CD4-positive, alpha-beta T cell treated with Interleukin-2 at 100 ng/mL for 4 hours (primary cell): ENCODE results near the gene BMPR1B.

Source experiments
- DNase-seq: peaks from one replicate; pipeline ENCODE4 v3.0.0-alpha.2; 2020; ENCODE audit warnings: low spot score

BMPR1B gene

DNA sequence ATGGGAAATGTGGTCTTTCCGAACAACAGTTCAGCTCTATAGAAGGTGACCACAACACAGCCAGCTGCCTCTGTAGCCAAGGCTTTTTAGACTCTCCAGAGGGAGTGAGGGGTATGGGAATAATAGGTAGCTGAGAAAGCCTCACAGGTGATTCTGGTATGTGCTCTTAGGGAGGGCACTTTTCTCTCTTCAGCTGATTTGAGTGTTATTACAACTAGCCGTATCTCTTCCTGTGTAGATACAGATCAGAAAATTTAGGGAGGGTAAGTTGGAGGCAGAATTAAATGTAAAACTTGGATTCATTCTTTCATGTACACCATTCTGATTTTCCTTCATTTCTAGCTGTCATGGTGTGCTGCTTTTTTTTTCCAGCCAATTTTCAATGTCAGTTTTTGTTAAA is 154.9 kb downstream of the BMPR1B start:
- no peak for DNase-seq

DNA sequence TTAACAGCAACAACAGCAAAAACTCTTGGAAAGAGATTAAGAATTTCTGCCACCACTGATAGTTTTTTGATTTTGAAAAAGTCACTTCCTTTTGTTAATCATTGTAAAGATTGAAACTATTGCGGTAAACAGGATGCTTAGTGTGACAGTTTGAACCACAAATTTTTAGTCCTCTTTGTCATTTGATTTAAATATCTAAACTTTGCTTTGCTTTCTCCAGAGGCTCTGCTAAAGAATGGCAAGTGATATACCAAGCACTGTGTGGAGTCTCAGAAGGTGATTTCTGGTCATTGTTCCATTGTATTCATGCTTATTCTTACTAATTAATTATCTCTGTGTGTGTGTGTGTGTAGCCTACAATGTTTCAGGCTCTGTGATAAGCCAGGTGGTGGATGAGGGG is 155.6 kb downstream of the BMPR1B start:
- DNase-seq, result no peak

DNA sequence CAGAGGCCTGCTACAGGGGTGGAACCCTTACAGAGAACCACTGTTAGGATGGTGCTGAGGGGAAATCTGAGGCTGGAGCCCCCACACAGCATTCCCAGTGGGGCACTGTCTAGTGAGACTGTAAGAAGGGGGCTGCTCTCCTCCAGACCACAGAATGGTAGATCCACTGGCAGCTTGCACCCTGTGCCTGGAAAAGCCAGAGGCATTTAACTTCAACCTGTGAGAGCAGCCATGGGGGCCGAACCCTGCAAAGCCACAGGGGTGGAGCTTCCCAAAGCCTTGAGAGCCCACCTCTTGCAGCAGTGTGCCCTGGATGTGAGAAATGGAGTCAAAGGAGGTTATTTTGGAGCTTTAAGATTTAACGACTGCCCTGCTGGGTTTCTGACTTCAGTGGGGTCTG is 159.4 kb downstream of the BMPR1B start:
- DNase-seq, result no peak

DNA sequence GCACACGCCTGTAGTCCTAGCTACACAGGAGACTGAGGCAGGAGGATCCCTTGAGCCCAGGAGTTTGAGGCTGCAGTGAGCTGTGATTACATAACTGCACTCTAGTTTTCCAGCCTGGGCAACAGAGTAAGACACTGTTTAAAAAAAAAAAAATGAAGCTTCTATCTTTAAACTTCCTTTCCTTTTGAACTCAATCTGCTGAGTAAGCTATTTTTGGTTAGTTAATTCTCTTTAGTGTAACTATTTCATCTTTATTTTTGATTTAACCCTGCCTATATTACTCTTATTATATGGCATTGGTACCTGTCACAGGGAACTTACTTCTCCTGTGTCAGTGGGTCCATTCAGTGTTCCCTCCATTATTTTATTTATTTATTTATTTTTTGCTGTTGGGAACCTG is 160.8 kb downstream of the BMPR1B start:
- DNase-seq, result no peak

DNA sequence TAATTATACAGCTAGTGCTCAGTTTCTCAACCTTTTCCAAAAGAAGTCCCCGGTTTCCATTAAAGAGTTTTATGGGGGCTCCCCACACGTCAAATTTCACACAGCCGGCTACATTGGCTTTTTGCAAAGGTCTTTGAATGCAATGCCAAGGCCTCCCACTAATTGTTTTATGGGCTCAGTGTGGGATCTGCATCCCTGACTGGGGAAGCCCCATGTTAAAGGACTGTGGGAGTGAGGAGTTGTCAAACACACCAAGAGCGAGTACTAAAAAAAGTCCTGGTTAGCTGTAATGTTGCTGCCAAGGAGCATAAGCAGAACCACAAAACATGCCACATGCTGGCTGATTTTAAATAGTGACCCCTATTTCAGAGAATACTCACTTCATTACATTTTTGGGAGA is 162.6 kb downstream of the BMPR1B start:
- no peak for DNase-seq

DNA sequence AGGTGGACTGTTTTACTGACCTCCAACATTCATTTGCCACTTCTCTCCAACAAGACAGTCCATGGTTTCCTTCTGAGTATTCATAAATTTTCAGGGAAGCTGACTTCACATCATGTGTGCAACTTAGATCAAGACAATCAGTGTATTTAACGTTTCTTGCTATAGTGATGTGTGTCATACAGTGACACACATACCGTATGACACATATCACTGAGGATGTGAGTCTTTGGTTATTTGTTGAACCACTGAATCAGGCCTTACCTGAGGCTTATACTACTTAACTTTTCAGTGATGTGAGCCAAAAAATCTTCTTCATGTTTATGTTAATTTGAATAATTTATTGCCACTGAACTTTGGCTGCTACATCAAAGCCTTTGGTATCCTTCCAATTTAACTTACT is 166.8 kb downstream of the BMPR1B start:
- DNase-seq, result no peak

DNA sequence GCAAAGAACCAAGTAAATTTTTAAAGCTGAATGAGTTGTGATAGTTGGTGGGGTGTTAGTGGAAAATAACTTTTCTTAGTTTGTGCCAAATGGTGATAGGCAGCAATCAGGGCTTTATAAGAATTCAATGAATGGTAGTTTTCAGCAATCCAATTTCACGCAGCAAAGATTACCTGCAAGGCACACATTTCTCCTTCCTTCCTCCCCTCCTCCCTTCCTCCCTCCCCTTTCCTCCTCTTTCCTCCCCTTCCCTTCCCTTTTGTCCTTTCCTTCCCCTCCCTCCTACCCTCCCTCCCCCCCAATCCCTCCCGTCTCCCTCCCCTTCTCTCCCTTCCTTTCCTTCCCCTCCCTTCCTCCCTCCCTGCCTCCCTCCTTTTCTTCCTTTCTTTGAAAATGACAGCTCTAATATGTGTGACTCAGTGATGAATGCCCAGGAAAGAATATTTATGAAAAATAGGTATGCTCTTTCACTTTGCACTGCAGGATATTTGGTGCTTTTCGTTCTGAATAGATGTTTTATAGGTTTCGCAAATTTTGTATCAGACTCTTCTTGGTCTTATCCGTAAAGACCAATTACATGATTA is 168.1 kb downstream of the BMPR1B start:
- DNase-seq, result no peak

DNA sequence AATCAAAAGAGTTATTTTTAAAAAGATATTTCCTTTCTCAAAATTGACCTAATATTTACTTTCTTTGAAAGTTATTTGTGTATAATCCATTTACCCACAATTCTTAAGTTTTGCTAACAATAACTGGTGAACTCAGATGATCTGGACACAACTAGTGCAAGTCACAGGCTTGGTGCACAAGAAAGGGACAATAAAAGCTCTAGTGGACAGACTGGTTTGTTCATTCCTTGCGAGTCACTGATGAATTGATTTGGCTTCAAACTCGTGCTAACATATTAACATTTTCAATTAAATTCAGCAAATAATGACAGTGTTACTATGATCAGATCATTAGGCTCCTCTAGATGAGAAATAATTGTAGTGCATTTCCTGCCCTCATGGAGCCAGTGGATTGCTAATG is 169.2 kb downstream of the BMPR1B start:
- DNase-seq, result no peak

DNA sequence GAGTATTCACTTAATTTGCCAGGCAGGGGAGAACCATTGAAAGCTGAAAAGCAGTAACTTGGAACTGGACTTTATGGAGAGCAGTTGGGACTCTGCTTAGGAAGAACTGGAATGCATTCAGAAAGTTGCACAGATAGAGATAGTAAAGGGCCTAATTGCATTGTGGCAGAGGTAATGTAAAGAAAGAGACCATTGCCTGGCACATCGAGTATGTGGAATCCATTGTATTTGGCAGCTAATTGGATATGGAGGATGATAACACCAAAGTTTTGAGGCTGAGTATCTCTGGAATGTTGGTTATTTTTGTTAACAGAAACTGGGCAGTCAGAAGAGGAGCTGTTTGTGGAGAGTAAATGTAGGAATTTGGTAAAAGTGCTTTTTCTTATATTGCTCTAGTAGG is 169.9 kb downstream of the BMPR1B start:
- DNase-seq, result no peak

DNA sequence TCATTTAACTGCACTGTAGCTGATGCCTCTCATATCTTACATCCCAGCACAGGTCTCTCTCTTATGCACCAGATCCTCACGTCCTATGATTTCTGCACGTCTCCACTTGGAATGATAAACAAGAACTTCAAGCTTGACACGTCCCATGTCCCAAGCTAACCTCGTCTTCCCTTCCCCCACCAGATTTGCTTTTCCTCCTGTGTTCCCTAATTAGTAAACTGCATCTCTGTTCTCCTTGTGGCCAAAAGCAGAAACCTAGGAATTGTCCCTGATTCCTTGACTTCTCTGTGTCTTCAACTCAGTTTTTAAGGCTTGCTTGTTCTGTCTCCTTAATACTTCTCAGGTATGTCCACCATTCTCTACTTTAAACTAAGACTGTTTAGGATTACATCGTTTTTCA is 171.9 kb downstream of the BMPR1B start:
- DNase-seq, result no peak

DNA sequence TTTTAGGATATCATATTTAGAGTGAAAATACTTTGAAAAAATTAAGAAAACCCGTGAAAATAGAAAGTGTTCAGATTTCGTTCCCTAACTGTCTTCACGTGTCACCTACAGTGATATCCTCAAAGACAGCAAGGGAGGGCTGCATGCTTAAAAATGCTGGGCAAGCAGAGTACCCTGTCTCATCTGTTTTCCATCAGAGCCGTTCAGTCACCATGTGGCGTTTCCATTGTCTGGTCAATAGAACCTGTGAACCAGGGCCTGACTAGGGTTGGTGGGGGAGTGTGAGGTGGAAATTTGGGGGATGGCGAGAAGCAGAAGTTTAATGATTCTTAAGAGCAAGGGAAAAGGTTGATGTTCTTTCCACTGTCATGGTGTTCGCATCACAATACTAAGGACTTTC is 173.9 kb downstream of the BMPR1B start:
- DNase-seq, result no peak

DNA sequence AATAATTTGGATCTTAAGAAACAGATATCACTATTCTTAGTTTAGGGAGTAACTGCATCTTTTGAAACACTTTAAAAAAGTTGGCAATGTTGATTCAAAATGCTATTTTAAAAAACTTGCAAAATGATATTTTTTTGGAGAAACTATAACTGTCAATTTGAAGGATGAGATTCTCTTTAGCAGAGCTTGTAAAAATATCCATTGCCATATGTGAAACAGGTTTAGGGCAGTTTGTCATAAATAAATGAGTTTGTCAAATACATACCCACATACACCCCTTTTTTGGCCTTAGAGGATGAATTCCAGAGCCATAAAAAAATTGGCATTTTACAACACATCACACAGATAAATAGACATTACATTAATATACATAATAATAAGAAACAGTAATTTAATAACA is 174.6 kb downstream of the BMPR1B start:
- DNase-seq, result no peak

DNA sequence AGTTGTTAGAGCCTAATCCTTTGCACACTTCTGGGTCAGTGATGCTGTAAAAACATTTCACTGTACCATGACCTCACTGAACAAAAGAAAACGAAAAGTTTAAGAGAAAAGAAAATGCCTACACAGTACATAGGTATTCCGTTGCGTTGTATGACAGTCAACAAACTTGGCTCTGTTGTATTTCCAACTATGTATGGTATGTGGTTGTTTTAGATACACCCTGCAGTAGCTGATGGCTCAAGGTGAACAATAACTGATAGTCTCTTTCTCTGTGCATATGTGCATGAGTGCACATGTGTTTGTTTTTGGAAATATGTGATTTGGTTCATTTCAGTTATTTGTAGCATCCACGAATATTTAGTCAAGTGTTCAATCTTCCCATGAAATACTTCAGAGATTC is 176.0 kb downstream of the BMPR1B start:
- DNase-seq, result no peak

DNA sequence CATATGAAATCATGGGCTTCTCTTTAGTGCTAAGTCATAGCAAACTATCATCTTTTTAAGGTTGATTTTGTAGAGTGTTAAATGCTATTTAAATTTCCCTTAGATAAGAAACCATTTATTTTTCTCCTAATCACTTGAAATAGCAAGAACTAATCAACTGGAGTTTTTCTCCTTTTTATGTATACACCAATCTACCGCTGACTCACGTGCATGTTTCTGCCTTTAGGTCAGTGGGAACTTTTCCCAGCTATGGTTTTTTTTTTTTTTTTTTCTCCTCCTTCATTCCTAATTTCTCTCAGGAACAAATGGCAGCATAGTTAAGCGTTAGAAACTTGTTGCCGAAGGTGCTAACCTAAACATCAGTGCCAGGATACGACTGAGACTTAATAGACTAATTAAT is 176.4 kb downstream of the BMPR1B start:
- no peak for DNase-seq

DNA sequence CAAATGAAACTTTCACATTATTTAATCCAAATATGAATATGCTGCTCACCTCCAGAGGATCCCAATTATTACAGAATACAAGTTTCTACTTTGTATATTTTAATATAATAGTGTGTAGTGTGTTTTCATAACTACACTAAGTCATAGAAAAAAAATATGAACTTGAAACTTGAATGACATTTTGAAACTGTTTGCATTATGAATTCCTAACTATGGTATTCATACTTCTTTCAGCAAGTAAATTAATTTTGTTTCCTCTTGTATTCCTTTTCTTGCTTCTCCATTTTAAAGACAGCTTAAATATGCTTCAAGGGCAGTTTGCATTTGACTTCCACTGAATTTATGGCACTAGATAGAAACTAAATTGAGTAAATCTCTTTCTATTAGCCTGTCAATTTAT is 177.1 kb downstream of the BMPR1B start:
- no peak for DNase-seq

DNA sequence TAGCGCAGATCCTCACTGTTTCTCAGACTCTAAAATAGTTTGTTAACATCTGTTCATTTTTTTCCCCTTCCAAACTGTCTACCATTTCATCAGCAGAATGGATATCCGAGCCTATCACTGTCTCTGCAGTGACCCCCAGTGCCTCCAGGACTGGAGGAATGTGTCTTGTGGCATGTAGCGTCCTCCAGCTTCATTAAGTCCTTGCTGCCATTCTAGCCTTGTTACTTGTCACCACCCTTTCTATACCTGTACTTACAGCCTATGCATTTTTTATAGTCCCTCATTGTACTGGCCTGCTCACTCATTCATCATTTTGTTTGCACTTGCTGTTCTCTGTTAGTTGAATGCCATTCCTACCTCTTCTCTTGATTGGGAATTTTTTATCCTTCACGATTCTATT is 179.1 kb downstream of the BMPR1B start:
- no peak for DNase-seq

DNA sequence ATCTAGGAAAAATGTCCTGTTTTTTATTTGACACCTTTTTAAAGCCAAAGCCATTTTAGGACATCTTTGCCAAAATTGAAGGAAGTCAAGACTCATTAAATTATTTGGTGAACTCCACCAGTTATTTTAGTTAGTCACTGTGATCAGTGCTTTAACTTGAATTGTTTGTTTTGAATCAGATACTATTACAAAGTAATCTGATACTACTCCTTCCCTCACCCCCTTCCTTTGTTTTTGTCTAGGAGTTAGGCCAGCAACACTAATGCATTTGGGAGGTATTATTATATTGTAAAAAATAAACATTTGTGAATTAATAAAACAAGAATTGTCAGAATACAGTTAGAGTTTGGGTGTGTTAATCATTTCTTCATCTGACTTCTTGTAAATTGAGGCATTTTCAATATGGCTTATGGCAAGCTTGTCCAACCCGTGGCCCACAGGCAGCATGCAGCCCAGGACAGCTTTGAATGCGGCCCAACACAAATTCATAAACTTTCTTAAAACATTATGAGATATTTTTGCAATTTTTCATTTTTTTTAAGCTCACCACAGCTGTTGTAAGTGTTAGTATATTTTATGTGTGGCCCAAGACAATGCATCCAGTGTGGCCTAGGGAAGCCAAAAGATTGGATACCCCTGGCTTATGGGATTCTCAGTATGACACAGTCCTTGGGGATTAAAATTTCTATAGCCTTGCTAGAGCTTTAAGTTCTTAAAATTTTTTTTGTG is 182.2 kb downstream of the BMPR1B start:
- DNase-seq, result no peak

DNA sequence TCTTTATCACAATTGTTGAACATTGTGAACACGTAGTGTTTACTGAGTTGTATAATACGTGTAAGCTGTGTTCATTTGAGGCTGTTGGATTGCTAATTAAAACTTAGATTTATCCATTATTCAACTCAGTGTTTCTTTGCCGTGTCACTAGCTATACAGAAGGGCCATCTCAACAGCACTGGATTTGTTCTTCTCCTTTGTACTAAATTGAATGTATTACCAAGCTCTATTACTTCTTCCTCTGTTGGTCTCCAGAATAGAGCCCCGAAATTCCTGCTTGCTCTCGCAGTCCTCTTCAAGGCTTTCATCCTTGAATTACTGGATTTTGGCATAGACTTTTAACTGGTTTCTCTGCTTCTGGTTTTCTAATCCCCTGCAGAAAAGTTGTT is 182.8 kb downstream of the BMPR1B start:
- no peak for DNase-seq

DNA sequence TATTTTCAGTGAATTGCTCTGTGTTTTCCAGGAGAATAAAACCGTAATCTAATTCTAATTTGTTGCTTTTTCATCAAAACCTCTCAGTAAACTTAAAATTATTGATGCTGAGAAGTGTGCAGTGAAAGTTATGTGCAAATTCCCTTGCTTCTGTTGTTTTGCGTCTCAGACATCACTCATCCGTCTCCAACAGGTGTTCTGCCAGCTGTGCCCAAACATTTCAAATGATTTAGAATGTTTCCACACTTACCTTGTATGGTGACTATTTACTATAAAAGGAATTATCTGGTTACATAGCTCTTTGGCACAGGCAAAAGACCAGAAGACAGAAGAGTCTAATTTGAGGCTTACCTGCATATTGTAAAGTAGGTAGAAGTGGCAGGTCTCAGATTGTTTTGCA is 184.0 kb downstream of the BMPR1B start:
- no peak for DNase-seq

DNA sequence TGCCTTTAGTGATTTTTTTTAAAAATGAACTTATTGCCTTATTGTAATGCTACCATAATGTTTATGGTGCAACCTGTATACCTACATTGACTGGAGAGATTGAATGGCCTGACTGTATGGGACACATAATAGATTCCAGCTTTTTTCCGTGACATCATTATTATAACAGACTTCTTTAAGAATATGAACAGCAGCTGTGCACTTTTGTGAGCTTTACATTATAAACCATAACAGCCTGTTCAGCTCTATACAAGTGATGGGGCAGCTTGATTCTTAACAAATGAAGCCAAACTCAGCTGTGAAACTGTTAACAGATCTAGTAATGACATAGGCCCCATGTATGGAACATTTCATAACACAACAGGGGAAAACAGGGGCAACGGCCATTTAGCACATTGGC is 187.0 kb downstream of the BMPR1B start:
- DNase-seq, result no peak

DNA sequence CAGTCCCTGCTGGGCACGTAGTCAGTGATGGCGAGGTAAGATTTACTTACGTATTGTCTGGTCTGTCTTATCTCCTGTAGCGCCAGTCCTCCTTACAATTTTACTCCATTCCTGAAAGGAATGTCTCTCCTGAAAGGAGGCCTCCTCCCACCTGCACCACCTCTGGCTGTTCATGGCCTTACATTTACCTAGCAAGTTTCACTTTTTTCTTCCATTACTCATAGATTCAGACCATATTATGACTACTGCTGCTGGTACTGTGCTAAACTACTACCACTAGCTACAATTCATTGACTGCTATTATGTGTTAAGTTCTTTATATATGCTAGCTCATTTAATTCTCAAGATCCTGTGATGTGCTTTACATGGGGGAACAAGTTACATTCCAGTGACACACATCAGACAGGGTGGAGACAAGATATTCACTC is 189.9 kb downstream of the BMPR1B start:
- DNase-seq, result no peak

DNA sequence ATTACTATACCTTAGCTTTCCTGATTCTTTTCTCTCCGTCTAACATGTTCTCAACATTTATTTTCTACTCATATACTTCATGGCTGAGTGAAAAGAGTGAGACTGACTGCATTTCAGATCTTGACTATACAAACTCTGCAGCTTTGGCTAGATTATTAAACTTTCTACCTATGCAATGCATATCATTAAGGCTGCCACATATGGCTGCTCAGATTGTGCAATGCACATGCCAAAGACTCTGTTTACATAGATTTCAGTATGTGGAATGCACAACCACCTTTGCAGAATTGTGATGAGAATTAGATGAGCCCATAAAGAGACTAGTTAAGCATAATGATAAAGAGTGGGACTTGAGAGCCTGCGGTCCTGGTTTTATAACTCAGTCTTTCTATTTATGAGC is 196.5 kb downstream of the BMPR1B start:
- DNase-seq, result no peak

DNA sequence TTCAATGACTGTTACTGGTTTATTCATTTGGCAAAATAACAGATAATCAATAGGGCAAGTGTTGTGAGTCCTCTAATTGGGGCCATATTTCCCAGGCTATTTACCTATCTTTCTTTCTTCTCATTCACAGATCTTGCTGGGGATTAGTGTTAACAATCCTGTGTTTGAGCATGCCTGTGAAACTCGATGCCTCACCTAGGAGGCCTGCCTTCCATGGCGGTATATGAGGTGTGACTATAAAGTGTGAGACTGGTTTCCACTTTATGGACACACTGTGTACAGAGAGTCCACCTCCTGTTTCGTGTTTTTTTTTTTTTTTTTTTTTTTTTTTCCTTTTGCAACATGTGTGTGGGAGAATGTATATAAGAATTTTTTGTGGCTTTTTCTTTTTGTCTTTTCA is 199.3 kb downstream of the BMPR1B start:
- DNase-seq, result no peak

DNA sequence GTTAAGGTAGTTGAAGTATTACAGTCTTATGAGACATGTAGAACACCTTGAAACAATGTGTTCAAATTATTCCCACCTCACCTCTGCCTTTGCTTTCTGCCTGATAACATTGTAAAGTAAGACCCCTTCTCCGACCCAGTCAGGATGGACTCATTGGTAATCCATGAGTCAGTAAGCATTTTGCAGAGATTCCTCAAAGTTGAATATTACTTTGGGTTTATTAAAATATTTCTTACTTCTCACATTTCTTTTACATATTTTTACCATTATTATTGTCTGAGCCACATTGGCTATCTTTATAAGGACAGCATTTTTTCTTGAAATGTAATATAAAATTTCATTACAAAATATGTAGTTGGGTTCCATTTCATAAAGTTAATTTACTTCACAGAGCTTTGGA is 201.6 kb downstream of the BMPR1B start:
- no peak for DNase-seq
